Measurements from ENCODE around the gene TTC29. TPM values are rescaled to one million over a fixed set of nuclear protein-coding genes. Genes with fewer than 3 reads are reported as not detected.
"Not testable (repeated sequence)": the region's sequence is repeated elsewhere in the genome, so short reads cannot be mapped to it uniquely, and the experiment has no call there.

TTC29 gene
- total RNA-seq, 2 experiments from 2014 or later: not detected

DNA sequence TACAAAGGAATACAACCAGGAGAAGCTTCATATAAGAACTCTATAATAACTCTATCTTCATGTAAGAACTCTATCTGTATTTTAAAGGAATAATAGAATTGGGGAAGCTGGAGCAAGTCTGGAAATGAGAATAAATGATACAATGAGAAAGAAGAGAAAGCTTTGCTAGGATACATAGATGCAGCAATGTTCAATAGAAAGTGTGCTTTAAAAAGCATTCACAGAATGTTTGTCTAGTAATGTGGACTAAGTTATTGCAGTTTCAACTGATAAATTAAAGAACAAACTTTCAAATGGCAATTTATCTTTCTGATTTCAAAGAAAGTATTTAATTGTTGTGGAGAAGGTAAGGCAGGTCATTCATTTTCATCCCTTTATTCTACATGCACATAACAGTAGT lies 104.9 kb downstream of the TTC29 start:
- Mint-ChIP-seq H3K9me3 (ENCODE audit: low read depth) (no peaks in the 10 kb centered on the region), H3K27me3 (no peaks in the 10 kb centered on the region), H3K27ac (no peak overlapping the region), H3K36me3 (no peaks in the 10 kb centered on the region), H3K4me1 (no peaks in the 10 kb centered on the region), H3K4me3 (no peak overlapping the region)
- DNase-seq (no peak), ATAC-seq (no peak)
- CTCF ChIA-PET: no interaction called here

DNA sequence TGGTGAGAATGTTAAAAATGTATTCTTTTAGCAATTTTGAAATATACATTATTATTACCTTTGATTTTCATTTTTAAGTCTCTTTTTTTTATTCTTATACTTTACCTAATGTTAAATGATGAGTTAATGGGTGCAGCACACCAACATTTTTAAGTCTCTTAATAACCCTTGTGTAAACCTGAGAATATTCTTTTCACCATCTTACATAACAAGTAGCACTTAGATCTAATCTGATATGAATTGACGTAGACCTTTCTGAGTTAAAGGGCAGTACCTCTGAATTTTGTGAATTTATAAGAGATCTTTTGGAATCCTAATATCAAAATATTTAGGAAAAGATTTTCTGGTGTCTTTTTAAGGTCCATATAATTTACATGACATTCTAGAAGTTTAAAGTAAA lies 110.6 kb downstream of the TTC29 start:
- no peak overlapping the region for H3K27ac Mint-ChIP-seq
- DNase-seq: no peak
- ATAC-seq: no peak
- H3K4me3 Mint-ChIP-seq: no peak overlapping the region
- no peaks in the 10 kb centered on the region for H3K4me1 Mint-ChIP-seq
- no peaks in the 10 kb centered on the region for H3K36me3 Mint-ChIP-seq
- peaks cover 3% of the 10 kb centered on the region for H3K27me3 Mint-ChIP-seq
- no peaks in the 10 kb centered on the region for H3K9me3 Mint-ChIP-seq (ENCODE audit: low read depth)
- CTCF ChIA-PET: no interaction called here

DNA sequence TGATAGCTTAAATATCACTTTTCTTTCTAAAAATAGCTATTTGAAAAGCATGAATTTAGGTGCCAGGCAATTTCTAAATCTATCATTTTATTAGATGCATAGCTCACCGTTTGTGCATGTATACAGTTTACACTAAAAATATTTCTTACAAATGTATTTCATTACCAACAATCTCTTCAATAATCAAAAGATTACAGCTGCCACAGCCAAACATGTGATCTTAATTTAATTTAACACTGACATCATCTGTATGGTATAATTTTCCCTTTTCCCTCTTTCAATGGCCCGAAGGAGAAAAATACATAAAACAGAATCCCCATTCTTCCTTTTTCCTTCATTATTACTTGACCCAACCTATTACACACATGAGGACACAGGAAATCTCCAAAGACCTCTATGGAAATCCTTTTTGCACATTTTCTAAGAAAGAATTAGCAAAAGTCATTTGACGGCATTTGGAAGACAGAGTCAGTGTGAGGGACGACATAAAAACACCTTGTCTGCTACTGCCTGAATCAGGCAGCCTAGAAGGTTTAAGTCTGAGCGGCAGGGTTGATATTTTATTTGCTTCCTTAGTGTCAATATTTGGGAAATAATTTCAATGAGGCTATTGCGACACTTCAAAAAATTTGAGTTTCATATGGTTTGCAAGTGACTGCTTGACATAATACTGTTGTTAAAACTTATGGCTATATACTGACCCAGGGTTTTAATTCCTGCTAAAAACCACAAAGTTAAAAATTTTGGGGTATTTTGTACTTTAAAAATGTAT lies 111.2 kb downstream of the TTC29 start:
- Mint-ChIP-seq H3K36me3 (no peaks in the 10 kb centered on the region), H3K9me3 (ENCODE audit: low read depth) (no peaks in the 10 kb centered on the region), H3K27ac (no peak overlapping the region), H3K4me3 (no peak overlapping the region), H3K27me3 (peaks cover 3% of the 10 kb centered on the region), H3K4me1 (no peaks in the 10 kb centered on the region)
- ATAC-seq: no peak
- DNase-seq: no peak
- CTCF ChIA-PET: no interaction called here

DNA sequence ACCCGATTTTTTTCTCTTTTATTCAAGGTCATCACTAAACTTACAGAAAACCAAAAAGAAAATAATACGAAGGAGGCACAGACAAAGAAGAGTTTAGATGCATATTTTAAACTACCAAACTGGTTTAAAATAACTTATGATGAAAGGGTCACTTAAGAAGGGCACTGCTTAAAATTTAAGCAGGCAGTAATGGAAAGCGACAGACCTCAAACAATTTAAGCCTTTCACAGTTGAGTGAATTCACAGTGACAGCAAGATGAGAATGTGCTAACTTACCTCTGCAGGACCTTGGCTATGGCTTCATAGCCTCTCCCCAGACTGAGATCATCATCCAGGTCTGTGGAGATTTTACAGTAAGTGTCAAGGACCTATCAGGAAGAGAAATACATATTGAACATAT lies 112.1 kb downstream of the TTC29 start:
- Mint-ChIP-seq H3K4me3 (no peak overlapping the region), H3K36me3 (no peaks in the 10 kb centered on the region), H3K27ac (no peak overlapping the region), H3K9me3 (ENCODE audit: low read depth) (no peaks in the 10 kb centered on the region), H3K27me3 (peaks cover 3% of the 10 kb centered on the region), H3K4me1 (no peaks in the 10 kb centered on the region)
- DNase-seq (no peak), ATAC-seq (no peak)
- CTCF ChIA-PET: no interaction called here

DNA sequence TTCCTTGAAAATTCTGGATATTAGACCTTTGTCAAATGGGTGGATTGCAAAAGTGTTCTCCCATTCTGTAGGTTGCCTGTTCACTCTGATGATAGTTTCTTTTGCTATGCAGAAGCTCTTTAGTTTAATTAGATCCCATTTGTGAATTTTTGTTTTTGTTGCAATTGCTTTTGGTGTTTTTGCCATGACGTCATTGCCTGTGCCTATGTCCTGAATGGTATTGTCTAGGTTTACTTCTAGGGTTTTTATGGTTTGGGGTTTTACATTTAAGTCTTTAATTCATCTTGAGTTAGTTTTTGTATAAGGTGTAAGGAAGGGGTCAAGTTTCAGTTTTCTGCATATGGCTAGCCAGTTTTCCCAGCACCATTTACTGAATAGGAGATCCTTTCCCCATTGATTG lies 122.7 kb downstream of the TTC29 start:
- H3K27ac Mint-ChIP-seq; H3K4me3 Mint-ChIP-seq; CTCF ChIA-PET; H3K27me3 Mint-ChIP-seq; H3K4me1 Mint-ChIP-seq; H3K9me3 Mint-ChIP-seq (ENCODE audit: low read depth); DNase-seq; ATAC-seq; H3K36me3 Mint-ChIP-seq: not testable (repeated sequence)

- Mint-ChIP-seq H3K27me3 (peaks cover 2% of the 10 kb centered on the region), H3K27ac (no peak overlapping the region), H3K36me3 (no peaks in the 10 kb centered on the region), H3K9me3 (ENCODE audit: low read depth) (no peaks in the 10 kb centered on the region), H3K4me3 (no peak overlapping the region), H3K4me1 (no peaks in the 10 kb centered on the region)
- DNase-seq (no peak), ATAC-seq (no peak)
- CTCF ChIA-PET: interaction anchor here (0.7 kb wide), 2 partner anchors 306 to 634 kb away, joined by 4 read pairs; no protein-coding TSS in a partner anchor
Observed at GRCh38 chr4:146814750-146815149, 130.9 kb downstream of the TTC29 start.

GRCh38 chr4:146795711-146796110 lies 150.0 kb downstream of the TTC29 start:
- Mint-ChIP-seq H3K4me1 (no peaks in the 10 kb centered on the region), H3K9me3 (ENCODE audit: low read depth) (no peaks in the 10 kb centered on the region), H3K4me3 (no peak overlapping the region), H3K36me3 (no peaks in the 10 kb centered on the region), H3K27ac (no peak overlapping the region), H3K27me3 (peaks cover 4% of the 10 kb centered on the region)
- no peak for DNase-seq
- no peak for ATAC-seq
- CTCF ChIA-PET: no interaction called here

GRCh38 chr4:146793727-146794126 lies 151.9 kb downstream of the TTC29 start:
- H3K27me3 Mint-ChIP-seq: peaks cover 4% of the 10 kb centered on the region
- H3K27ac Mint-ChIP-seq: no peak overlapping the region
- no peaks in the 10 kb centered on the region for H3K9me3 Mint-ChIP-seq (ENCODE audit: low read depth)
- no peak for ATAC-seq
- DNase-seq: no peak
- CTCF ChIA-PET: no interaction called here
- H3K4me3 Mint-ChIP-seq: no peak overlapping the region
- H3K4me1 Mint-ChIP-seq: no peaks in the 10 kb centered on the region
- H3K36me3 Mint-ChIP-seq: no peaks in the 10 kb centered on the region

- Mint-ChIP-seq H3K4me3 (no peak overlapping the region), H3K4me1 (no peaks in the 10 kb centered on the region), H3K27me3 (peaks cover 5% of the 10 kb centered on the region), H3K27ac (no peak overlapping the region), H3K36me3 (no peaks in the 10 kb centered on the region), H3K9me3 (ENCODE audit: low read depth) (no peaks in the 10 kb centered on the region)
- no peak for DNase-seq
- CTCF ChIA-PET: no interaction called here
- no peak for ATAC-seq
Observed at GRCh38 chr4:146791439-146791838, 154.2 kb downstream of the TTC29 start.

- DNase-seq: no peak
- H3K4me3 Mint-ChIP-seq: no peak overlapping the region
- no peak for ATAC-seq
- H3K36me3 Mint-ChIP-seq: no peaks in the 10 kb centered on the region
- no peaks in the 10 kb centered on the region for H3K4me1 Mint-ChIP-seq
- H3K27me3 Mint-ChIP-seq: peaks cover 5% of the 10 kb centered on the region
- no peak overlapping the region for H3K27ac Mint-ChIP-seq
- no peaks in the 10 kb centered on the region for H3K9me3 Mint-ChIP-seq (ENCODE audit: low read depth)
- CTCF ChIA-PET: no interaction called here
Observed at GRCh38 chr4:146790515-146790914, 155.1 kb downstream of the TTC29 start.

DNA sequence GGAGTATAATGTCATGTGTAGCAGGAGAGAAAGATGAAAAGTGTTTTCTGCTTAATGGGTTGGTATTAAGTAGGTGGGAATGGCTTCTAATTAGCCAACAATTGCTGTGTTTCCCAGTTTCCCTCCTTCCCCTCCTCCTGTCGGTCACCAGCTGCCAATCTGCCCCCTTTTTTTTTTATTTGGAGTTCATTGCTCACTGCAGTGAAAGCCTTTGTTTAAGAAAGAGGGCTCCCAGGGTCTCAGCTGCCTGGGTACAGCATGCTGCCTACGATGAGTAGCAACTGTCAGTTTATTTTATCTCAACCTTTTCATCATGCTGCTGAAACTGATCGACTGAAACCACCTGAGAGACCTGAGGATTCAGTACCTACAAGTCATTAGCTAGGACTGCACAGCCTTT lies 157.9 kb downstream of the TTC29 start:
- CTCF ChIA-PET: no interaction called here
- Mint-ChIP-seq H3K27me3 (peaks cover 5% of the 10 kb centered on the region), H3K4me3 (no peak overlapping the region), H3K4me1 (no peaks in the 10 kb centered on the region), H3K9me3 (ENCODE audit: low read depth) (no peaks in the 10 kb centered on the region), H3K36me3 (no peaks in the 10 kb centered on the region), H3K27ac (no peak overlapping the region)
- ATAC-seq (no peak), DNase-seq (no peak)

- Mint-ChIP-seq H3K4me3 (no peak overlapping the region), H3K36me3 (no peaks in the 10 kb centered on the region), H3K27me3 (no peaks in the 10 kb centered on the region), H3K4me1 (no peaks in the 10 kb centered on the region), H3K9me3 (ENCODE audit: low read depth) (no peaks in the 10 kb centered on the region), H3K27ac (no peak overlapping the region)
- DNase-seq: no peak
- CTCF ChIA-PET: no interaction called here
- ATAC-seq: no peak
Observed at GRCh38 chr4:146776691-146777090, 169.0 kb downstream of the TTC29 start.

GRCh38 chr4:146763560-146763959 lies 182.1 kb downstream of the TTC29 start:
- peaks cover 3% of the 10 kb centered on the region for H3K27me3 Mint-ChIP-seq
- no peaks in the 10 kb centered on the region for H3K9me3 Mint-ChIP-seq (ENCODE audit: low read depth)
- CTCF ChIA-PET: no interaction called here
- H3K27ac Mint-ChIP-seq: no peak overlapping the region
- H3K4me3 Mint-ChIP-seq: no peak overlapping the region
- no peaks in the 10 kb centered on the region for H3K36me3 Mint-ChIP-seq
- DNase-seq (no peak), ATAC-seq (no peak)
- H3K4me1 Mint-ChIP-seq: no peaks in the 10 kb centered on the region

- CTCF ChIA-PET: no interaction called here
- H3K4me1 Mint-ChIP-seq: no peaks in the 10 kb centered on the region
- H3K27ac Mint-ChIP-seq: no peak overlapping the region
- H3K4me3 Mint-ChIP-seq: no peak overlapping the region
- no peak for ATAC-seq
- no peak for DNase-seq
- no peaks in the 10 kb centered on the region for H3K36me3 Mint-ChIP-seq
- H3K9me3 Mint-ChIP-seq (ENCODE audit: low read depth): no peaks in the 10 kb centered on the region
- peaks cover 3% of the 10 kb centered on the region for H3K27me3 Mint-ChIP-seq
Observed at GRCh38 chr4:146762016-146762415, 183.6 kb downstream of the TTC29 start.

GRCh38 chr4:146742416-146742815 lies 203.2 kb downstream of the TTC29 start:
- no peak for DNase-seq
- H3K9me3 Mint-ChIP-seq (ENCODE audit: low read depth): no peaks in the 10 kb centered on the region

More at GRCh38 chr4:146742416-146742815, 203.2 kb downstream of the TTC29 start:
- no peak overlapping the region for H3K27ac Mint-ChIP-seq
- no peaks in the 10 kb centered on the region for H3K36me3 Mint-ChIP-seq
- no peak for ATAC-seq
- H3K27me3 Mint-ChIP-seq: no peaks in the 10 kb centered on the region
- CTCF ChIA-PET: no interaction called here
- no peak overlapping the region for H3K4me3 Mint-ChIP-seq
- no peaks in the 10 kb centered on the region for H3K4me1 Mint-ChIP-seq
